ENCODE data around the gene ARHGAP45. TPM values are rescaled to one million over a fixed set of nuclear protein-coding genes. Genes with fewer than 3 reads are reported as not detected.

Gene ARHGAP45
- total RNA-seq, 1 donor from 2014 or later = 3.2 TPM

- no peak for DNase-seq (ENCODE audit: low spot score in 2 of 2, unreplicated experiment in 2 of 2)
- Mint-ChIP-seq H3K4me1 (peaks cover 20% of the 10 kb centered on the region), H3K27ac (no peak overlapping the region), H3K4me3 (no peak overlapping the region), H3K36me3 (peaks cover 5% of the 10 kb centered on the region), H3K27me3 (ENCODE audit: low read depth) (no peaks in the 10 kb centered on the region), H3K9me3 (no peaks in the 10 kb centered on the region)
- no peak for TF ChIP-seq CTCF (IDR thresholded peaks at IDR 0.05; ENCODE audit: unreplicated experiment)
These were observed 24.7 kb downstream of the ARHGAP45 start for GRCh38 chr19:1091544-1092175.

GRCh38 chr19:1093330-1093729 lies 26.4 kb downstream of the ARHGAP45 start:
- H3K27me3 Mint-ChIP-seq (ENCODE audit: low read depth) = no peaks in the 10 kb centered on the region

GRCh38 chr19:1093811-1094553 lies 27.0 kb downstream of the ARHGAP45 start:
- no peaks in the 10 kb centered on the region for H3K36me3 Mint-ChIP-seq
- no peaks in the 10 kb centered on the region for H3K9me3 Mint-ChIP-seq
- H3K27ac Mint-ChIP-seq = peak overlapping the region; percentile 92
- peaks cover 20% of the 10 kb centered on the region for H3K4me1 Mint-ChIP-seq
- no peak for TF ChIP-seq CTCF (IDR thresholded peaks at IDR 0.05; ENCODE audit: unreplicated experiment)
- H3K4me3 Mint-ChIP-seq = peak overlapping the region; percentile 90
- no peak for DNase-seq (ENCODE audit: low spot score in 2 of 2, unreplicated experiment in 2 of 2)
- H3K27me3 Mint-ChIP-seq (ENCODE audit: low read depth) = no peaks in the 10 kb centered on the region

More at GRCh38 chr19:1093330-1093729, 26.4 kb downstream of the ARHGAP45 start:
- Mint-ChIP-seq H3K27ac (no peak overlapping the region), H3K4me3 (peak overlapping the region; percentile 90), H3K9me3 (no peaks in the 10 kb centered on the region), H3K4me1 (peaks cover 20% of the 10 kb centered on the region), H3K36me3 (no peaks in the 10 kb centered on the region)
- no peak for TF ChIP-seq CTCF (IDR thresholded peaks at IDR 0.05; ENCODE audit: unreplicated experiment)
- DNase-seq (ENCODE audit: low spot score in 2 of 2, unreplicated experiment in 2 of 2) = no peak

GRCh38 chr19:1094655-1094977 lies 27.6 kb downstream of the ARHGAP45 start:
- Mint-ChIP-seq H3K36me3 (no peaks in the 10 kb centered on the region), H3K27me3 (ENCODE audit: low read depth) (no peaks in the 10 kb centered on the region), H3K4me3 (peak overlapping the region; percentile 90), H3K9me3 (no peaks in the 10 kb centered on the region), H3K4me1 (peaks cover 20% of the 10 kb centered on the region), H3K27ac (peak overlapping the region; percentile 92)
- no peak for DNase-seq (ENCODE audit: low spot score in 2 of 2, unreplicated experiment in 2 of 2)
- no peak for TF ChIP-seq CTCF (IDR thresholded peaks at IDR 0.05; ENCODE audit: unreplicated experiment)

GRCh38 chr19:1094978-1095701 lies 28.2 kb downstream of the ARHGAP45 start, which contains the start of gene POLR2E:
Gene POLR2E (minus strand): TSS chr19:1095375. CDS start chr19:1095315, 60 bp downstream.
- TF ChIP-seq CTCF (IDR thresholded peaks at IDR 0.05; ENCODE audit: unreplicated experiment) = no peak
- Mint-ChIP-seq H3K27me3 (ENCODE audit: low read depth) (no peaks in the 10 kb centered on the region), H3K36me3 (no peaks in the 10 kb centered on the region)

More at GRCh38 chr19:1094978-1095701, 28.2 kb downstream of the ARHGAP45 start, which contains the start of gene POLR2E:
- H3K9me3 Mint-ChIP-seq = no peaks in the 10 kb centered on the region
- DNase-seq (ENCODE audit: low spot score in 2 of 2, unreplicated experiment in 2 of 2) = peak; percentile 99
- H3K4me1 Mint-ChIP-seq = peaks cover 20% of the 10 kb centered on the region
- peak within 1 kb of the TSS; percentile 90 for H3K4me3 Mint-ChIP-seq
- peak within 1 kb of the TSS; percentile 92 for H3K27ac Mint-ChIP-seq

Measured in mesothelial cell of epicardium (in vitro differentiated cells).